GM23248 (cell line): ENCODE results near the gene RBBP6.

Experiments used
- EZH2 ChIP-seq: fragments of 200-600 bp; sonication (generic); IDR thresholded peaks from 2 replicates; pipeline ENCODE4 v1.6.1; 2018; ENCODE audit warnings: antibody characterized with exemption, mild to moderate bottlenecking; ENCODE audit not compliant: insufficient read depth, poor library complexity, severe bottlenecking
- EZH2phosphoT487 ChIP-seq: fragments of 200-600 bp; sonication (generic); IDR thresholded peaks from 2 replicates; pipeline ENCODE4 v1.6.1; 2018; ENCODE audit warnings: antibody characterized with exemption, moderate library complexity, mild to moderate bottlenecking, low read depth; ENCODE audit not compliant: insufficient read depth

- TF ChIP-seq EZH2 (no peak), EZH2phosphoT487 (no peak)
Observed at GRCh38 chr16:24511174-24511573, 28.2 kb upstream of the RBBP6 start.
